Activated naive CD4-positive, alpha-beta T cell treated with anti-CD3 and anti-CD28 coated beads, Interleukin-2, amount 50 U/mL, for 72 hours (primary cell): Measurements from ENCODE around the gene ZNF784. TPM values are rescaled to one million over a fixed set of nuclear protein-coding genes. Genes with fewer than 3 reads are reported as not detected.
A peak's percentile ranks its signal among the peaks of the same experiment; 100 is the strongest.

Source experiments
- ATAC-seq, 2 donors: fragments of 150-1000 bp; cut with Tn5 transposase; 2 replicates each; pipeline ENCODE4 v1.10.0; 2021; ENCODE audit warnings: mild to moderate bottlenecking in 2 of 2, moderate library complexity in 2 of 2
- DNase-seq, 2 donors: peaks; one replicate each; pipeline ENCODE4 v3.0.0; 2021 to 2022; ENCODE audit warnings: low spot score in 2 of 2
- H3K27ac Mint-ChIP-seq, 2 donors: one replicate each; pipeline ENCODE4 v1.8.0; 2022; ENCODE audit warnings: mild to moderate bottlenecking in 2 of 2, mixed read lengths in 2 of 2
- H3K36me3 Mint-ChIP-seq, 2 donors: one replicate each; pipeline ENCODE4 v1.8.0; 2022; ENCODE audit warnings: mixed read lengths in 2 of 2
- H3K9me3 Mint-ChIP-seq, 2 donors: one replicate each; pipeline ENCODE4 v1.8.0; 2022; ENCODE audit warnings: mixed read lengths in 2 of 2
- total RNA-seq, 2 donors: library from RNA; stranded (reverse); gene quantifications; one replicate each; pipeline ENCODE4 v1.2.3, GENCODE V29; 2022

ZNF784 gene
- total RNA-seq, 2 donors from 2014 or later, result 3.6 to 3.9 TPM

- Mint-ChIP-seq H3K27ac (peak overlapping the region in 1 of 2 donors; percentile 51), H3K36me3 (peaks cover 35 to 62% of the 10 kb centered on the region in 2 donors), H3K9me3 (peaks cover 4% of the 10 kb centered on the region in 2 donors)
- DNase-seq (peak in 1 of 2 donors; percentile 67), ATAC-seq (no peak)
Observed at GRCh38 chr19:55638864-55639359, 14.5 kb upstream of the ZNF784 start.

DNA sequence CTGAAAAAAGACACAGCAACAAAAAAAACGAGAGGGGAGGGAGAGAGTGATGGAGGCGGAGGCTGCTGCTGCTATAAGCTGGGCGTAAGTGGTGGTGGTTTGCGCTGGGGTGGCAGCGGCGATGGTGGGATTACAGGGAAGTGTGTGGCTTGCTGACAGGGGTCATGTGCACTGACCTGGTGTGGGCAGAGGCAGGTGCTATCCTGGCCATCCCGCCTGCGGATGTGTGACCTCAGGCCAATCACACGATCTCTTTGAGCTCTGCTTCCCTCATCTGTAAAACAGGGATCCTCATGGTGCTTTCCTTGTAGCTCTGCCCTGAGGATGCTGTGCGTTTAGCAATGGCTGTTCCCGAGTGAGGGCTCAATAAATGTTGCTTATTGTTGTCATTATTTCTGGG, 13.2 kb upstream of the ZNF784 start:
- no peak for ATAC-seq

GRCh38 chr19:55636723-55637122, 12.4 kb upstream of the ZNF784 start:
- peaks cover 4% of the 10 kb centered on the region in 2 donors for H3K9me3 Mint-ChIP-seq
- no peak for DNase-seq
- H3K27ac Mint-ChIP-seq, result peak overlapping the region; percentile 41 to 99
- no peak for ATAC-seq
- H3K36me3 Mint-ChIP-seq, result peaks cover 29 to 44% of the 10 kb centered on the region in 2 donors

More for the DNA sequence above, 13.2 kb upstream of the ZNF784 start:
- no peak for DNase-seq
- H3K27ac Mint-ChIP-seq, result no peak overlapping the region
- peaks cover 29 to 50% of the 10 kb centered on the region in 2 donors for H3K36me3 Mint-ChIP-seq
- peaks cover 4% of the 10 kb centered on the region in 2 donors for H3K9me3 Mint-ChIP-seq

- H3K36me3 Mint-ChIP-seq, result peaks cover 29 to 39% of the 10 kb centered on the region in 2 donors
- H3K9me3 Mint-ChIP-seq, result peaks cover 4% of the 10 kb centered on the region in 2 donors
- no peak for DNase-seq
- peak overlapping the region; percentile 99 to 100 for H3K27ac Mint-ChIP-seq
- no peak for ATAC-seq
Observed at GRCh38 chr19:55635856-55636440, 11.6 kb upstream of the ZNF784 start.

DNA sequence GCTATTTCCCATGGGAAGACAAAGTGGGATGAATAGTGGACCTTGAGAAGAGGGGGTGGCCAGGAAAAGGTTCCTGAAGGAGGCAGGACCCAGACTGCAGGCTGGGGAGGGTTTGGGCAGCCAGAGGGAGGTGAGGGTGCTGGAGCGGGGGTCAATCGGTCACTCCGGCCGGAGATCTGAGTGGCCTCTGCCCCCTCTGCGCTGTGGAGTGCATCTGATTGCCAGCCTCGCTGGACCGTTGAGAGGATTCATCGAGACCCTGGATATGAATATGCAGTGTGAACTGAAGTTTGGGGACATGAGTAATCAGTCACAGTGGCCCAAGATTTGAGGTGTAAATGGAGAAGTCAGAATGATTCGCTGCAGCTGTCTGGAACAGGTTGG, 11.0 kb upstream of the ZNF784 start:
- Mint-ChIP-seq H3K9me3 (peaks cover 1 to 4% of the 10 kb centered on the region in 2 donors), H3K36me3 (peaks cover 26 to 38% of the 10 kb centered on the region in 2 donors), H3K27ac (peak overlapping the region; percentile 99 to 100)
- DNase-seq, result no peak
- ATAC-seq, result peak in 1 of 2 donors; percentile 61

GRCh38 chr19:55633861-55634260, 9.5 kb upstream of the ZNF784 start:
- no peak for ATAC-seq
- peaks cover 21 to 26% of the 10 kb centered on the region in 2 donors for H3K36me3 Mint-ChIP-seq

GRCh38 chr19:55632463-55632834, 8.1 kb upstream of the ZNF784 start:
- peak overlapping the region in 1 of 2 donors; percentile 46 for H3K27ac Mint-ChIP-seq
- ATAC-seq (peak; percentile 34 to 48), DNase-seq (peak in 1 of 2 donors; percentile 93)
- H3K36me3 Mint-ChIP-seq, result peaks cover 15 to 19% of the 10 kb centered on the region in 2 donors
- H3K9me3 Mint-ChIP-seq, result no peaks in the 10 kb centered on the region

More at GRCh38 chr19:55633861-55634260, 9.5 kb upstream of the ZNF784 start:
- DNase-seq, result no peak
- Mint-ChIP-seq H3K9me3 (peaks cover 0 to under 1% of the 10 kb centered on the region in 2 donors), H3K27ac (peak overlapping the region in 1 of 2 donors; percentile 99)

DNA sequence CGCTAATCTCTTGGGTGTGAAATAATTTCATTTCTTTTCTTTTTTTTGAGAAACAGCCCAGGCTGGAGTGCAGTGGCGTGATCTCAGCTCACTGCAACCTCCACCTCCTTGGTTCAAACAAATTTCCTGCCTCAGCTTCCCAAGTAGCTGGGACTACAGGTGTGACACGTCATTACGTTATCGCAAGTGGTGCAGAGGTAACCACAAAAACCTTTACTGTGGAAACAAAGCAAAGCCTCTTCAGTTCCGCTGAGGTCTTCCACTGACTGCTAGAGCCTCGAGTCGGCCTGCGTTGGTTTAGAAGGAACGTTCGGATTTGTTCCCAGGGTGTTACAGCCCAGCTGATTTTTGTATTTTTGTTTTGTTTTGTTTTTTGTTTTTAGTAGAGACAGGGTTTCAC, 2.0 kb upstream of the ZNF784 start:
- H3K27ac Mint-ChIP-seq, result peak overlapping the region; percentile 8 to 67
- no peaks in the 10 kb centered on the region for H3K36me3 Mint-ChIP-seq
- ATAC-seq (peak; percentile 76 to 90), DNase-seq (peak in 1 of 2 donors; percentile 47)
- peaks cover 0 to 4% of the 10 kb centered on the region in 2 donors for H3K9me3 Mint-ChIP-seq

DNA sequence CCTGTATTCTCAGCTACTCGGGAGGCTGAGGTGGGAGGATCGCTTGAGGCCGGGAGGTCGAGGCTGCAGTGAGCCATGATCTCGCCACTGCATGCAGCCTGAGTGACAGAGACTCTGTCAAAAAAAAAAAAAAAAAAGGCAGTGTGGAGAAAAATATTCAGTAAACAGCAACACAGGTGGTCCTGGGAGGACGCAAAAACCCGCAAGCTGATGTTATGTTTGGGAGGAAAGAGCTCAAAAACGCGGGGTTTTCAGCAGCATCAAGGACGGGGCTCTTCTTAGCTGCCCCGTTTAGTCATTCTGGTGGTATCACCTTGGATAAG, 599 bp upstream of the ZNF784 start:
- DNase-seq, result no peak
- Mint-ChIP-seq H3K36me3 (no peaks in the 10 kb centered on the region), H3K27ac (peak overlapping the region in 1 of 2 donors; percentile 91), H3K9me3 (peaks cover 0 to 4% of the 10 kb centered on the region in 2 donors)
- ATAC-seq, result no peak

DNA sequence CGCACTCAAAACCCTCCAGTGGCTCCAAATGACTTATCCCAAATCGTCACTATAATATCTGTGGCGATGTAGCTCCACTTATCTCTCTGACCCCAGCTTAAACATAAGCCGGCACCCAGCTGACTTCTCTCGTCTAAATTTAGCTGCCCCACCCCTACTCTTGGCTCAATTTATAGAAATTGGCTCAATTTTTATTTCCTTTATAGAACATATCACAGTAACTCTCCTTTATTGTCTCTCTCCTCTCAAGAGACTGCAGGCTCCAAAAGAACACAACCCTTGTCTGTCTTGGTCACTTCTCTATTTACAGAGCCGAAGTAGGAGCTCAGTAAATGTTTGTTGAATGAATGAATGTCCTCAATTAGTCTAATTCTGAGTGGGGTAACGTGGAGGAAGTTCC, 805 bp downstream of the ZNF784 start:
- Mint-ChIP-seq H3K36me3 (no peaks in the 10 kb centered on the region), H3K9me3 (peaks cover 0 to 4% of the 10 kb centered on the region in 2 donors), H3K27ac (peak overlapping the region in 1 of 2 donors; percentile 91)
- no peak for ATAC-seq
- no peak for DNase-seq

- Mint-ChIP-seq H3K9me3 (peaks cover 0 to 4% of the 10 kb centered on the region in 2 donors), H3K36me3 (no peaks in the 10 kb centered on the region), H3K27ac (peak overlapping the region in 1 of 2 donors; percentile 91)
- DNase-seq (no peak), ATAC-seq (no peak)
Observed at GRCh38 chr19:55623130-55623529, 1.2 kb downstream of the ZNF784 start.

DNA sequence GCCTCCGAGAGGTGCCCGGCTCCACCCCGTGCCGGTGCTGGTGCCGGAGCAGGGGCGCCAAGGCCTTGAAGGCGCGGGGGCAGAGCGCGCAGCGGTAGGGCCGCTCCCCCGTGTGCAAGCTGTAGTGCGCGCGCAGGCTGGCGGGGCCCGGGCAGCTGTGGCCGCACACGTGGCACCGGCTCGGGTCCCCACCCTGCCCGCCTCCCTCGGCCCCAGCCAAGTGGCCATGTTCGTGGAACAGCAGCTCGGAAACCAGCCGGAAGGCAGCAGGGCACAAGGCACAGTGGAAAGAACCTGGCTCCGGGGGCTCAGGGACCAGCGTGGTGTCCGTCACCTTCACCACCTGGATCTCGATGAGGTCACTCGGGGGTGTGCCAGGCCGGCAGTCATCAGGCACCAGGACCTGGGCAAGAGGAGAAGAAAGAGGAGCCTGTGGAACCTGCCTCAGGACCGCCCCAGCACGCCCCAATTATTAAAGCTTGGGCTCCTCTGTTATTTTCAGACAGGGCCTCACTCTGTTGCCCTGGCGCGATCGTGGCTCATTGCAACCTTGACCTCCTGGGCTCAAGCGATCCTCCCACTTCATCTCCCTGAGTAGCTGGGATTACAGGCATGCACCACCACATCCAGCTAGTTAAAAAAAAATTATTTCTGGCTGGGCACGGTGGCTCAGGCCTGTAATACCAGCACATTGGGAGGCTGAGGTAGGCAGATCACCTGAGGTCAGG, 2.0 kb downstream of the ZNF784 start:
- peaks cover 0 to 4% of the 10 kb centered on the region in 2 donors for H3K9me3 Mint-ChIP-seq
- DNase-seq (no peak), ATAC-seq (no peak)
- peaks cover 0 to 4% of the 10 kb centered on the region in 2 donors for H3K36me3 Mint-ChIP-seq
- H3K27ac Mint-ChIP-seq, result no peak overlapping the region

- Mint-ChIP-seq H3K9me3 (peaks cover 0 to 4% of the 10 kb centered on the region in 2 donors), H3K27ac (no peak overlapping the region), H3K36me3 (peaks cover 0 to 7% of the 10 kb centered on the region in 2 donors)
- ATAC-seq, result no peak
- no peak for DNase-seq
Observed at GRCh38 chr19:55621673-55622231, 2.6 kb downstream of the ZNF784 start.

GRCh38 chr19:55621205-55621672, 3.1 kb downstream of the ZNF784 start:
- Mint-ChIP-seq H3K27ac (no peak overlapping the region), H3K9me3 (peaks cover 0 to 4% of the 10 kb centered on the region in 2 donors), H3K36me3 (peaks cover 0 to 7% of the 10 kb centered on the region in 2 donors)
- DNase-seq (no peak), ATAC-seq (no peak)

DNA sequence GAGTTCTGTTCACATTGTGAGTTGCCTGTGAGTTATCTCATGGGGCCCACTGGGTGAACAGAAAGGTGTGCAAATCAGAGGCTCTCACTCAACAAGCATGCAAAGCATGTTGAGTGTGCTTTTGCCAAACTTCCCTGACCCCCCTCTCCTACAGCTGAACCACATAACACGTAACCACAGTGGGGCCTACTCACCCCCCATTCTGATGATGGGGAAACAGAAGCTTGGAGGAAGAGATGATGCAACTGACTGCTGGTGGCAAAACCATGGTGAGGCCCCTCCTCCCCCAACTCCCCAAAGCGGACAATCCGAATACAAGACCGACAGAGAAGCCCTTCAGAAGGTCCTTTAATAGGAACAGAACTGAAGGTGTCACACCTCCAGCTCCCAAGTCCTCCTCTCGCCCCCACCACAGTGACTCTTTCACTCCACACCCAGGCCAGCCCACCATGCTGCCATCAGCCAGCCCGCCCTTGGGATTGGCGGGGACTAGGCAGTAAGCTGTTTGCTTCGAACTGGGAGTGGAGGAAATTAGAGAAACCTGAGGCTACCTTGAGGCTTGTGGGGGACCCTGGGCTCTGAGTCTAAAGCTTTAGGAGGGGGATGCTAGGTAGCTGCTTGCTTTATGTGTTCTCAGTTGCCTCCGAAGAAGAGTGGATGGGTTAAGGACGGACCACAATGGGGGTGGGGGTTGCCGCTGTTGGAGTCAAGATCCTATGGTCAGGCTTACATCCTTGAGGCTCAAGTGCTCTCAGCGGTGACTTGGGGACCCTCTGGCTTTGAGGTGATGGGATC, 3.8 kb downstream of the ZNF784 start:
- Mint-ChIP-seq H3K9me3 (peaks cover 0 to 4% of the 10 kb centered on the region in 2 donors), H3K36me3 (peaks cover 0 to 7% of the 10 kb centered on the region in 2 donors), H3K27ac (peak overlapping the region in 1 of 2 donors; percentile 66)
- no peak for DNase-seq
- ATAC-seq, result no peak

DNA sequence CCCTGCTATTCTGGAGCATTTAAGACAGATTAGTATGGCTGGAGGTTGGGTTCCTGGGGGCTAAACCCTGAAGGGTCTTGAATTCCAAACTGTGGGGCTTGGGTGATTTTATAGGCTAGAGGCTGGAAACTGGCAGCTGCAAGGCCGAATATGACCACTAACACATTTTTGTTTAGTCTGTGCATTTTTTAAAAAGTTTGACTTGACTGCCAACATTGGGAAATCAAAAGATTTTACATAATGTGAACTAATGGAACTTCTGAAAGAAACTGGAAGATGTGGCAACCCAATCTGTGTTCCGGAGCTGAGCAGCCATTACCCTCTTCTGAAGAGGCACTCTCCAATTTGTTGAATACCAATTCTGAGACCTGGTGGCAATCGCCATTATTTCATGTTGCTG, 5.1 kb downstream of the ZNF784 start:
- no peak overlapping the region for H3K27ac Mint-ChIP-seq
- H3K9me3 Mint-ChIP-seq, result peaks cover 0 to 4% of the 10 kb centered on the region in 2 donors
- no peak for ATAC-seq
- no peak for DNase-seq
- peaks cover 0 to 7% of the 10 kb centered on the region in 2 donors for H3K36me3 Mint-ChIP-seq
